GM12872 (cell line): ENCODE measurements around the gene MYO1F.

Experiments used
- TF ChIP-seq, protein P1 (sequence below): IDR thresholded peaks from 3 replicates; pipeline ENCODE4 v1.5.1; 2011; ENCODE audit warnings: low read depth, mild to moderate bottlenecking, low read length, moderate library complexity; ENCODE audit not compliant: insufficient read depth

MYO1F gene

DNA sequence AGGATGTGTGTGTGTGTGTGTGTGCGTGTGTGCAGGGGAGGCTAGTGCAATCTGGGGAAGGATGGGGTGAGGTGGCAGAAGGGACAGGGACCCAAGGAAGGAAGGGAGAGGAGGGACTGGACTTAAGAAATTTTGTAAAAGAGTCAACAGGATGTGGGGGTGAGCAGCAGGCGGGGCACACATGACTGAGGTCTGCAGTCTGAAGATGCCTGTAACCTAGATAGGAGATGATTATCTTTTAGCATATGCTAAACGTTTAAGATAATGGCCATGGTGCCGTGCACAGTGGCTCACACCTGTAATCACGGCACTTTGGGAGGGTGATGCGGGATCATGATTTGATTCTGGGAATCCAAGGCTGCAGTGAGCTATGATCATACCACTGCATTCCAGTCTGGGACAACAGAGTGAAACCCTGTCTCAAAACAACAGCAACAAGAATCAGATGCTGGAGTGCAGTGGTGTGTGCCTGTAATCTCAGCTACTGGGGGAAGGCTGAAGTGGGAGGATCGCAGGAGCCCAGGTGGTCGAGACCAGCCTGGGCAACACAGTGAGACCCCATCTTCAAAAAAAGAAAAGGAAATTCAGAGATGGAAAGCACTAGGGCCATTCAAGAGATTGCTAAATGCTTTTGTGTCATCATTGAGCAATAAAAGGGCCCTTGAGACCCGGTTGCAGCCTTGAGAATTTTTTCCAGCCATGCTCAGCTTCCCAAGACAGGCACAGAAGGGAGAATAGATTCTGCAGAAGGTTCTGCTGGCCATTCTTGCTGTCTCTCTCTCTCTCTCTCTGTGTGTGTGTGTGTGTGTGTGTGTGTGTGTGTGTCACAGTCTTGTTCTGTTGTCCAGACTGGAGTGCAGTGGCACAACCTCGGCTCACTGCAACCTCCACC, 59.4 kb downstream of the MYO1F start:
- TF ChIP-seq, protein P1, sequence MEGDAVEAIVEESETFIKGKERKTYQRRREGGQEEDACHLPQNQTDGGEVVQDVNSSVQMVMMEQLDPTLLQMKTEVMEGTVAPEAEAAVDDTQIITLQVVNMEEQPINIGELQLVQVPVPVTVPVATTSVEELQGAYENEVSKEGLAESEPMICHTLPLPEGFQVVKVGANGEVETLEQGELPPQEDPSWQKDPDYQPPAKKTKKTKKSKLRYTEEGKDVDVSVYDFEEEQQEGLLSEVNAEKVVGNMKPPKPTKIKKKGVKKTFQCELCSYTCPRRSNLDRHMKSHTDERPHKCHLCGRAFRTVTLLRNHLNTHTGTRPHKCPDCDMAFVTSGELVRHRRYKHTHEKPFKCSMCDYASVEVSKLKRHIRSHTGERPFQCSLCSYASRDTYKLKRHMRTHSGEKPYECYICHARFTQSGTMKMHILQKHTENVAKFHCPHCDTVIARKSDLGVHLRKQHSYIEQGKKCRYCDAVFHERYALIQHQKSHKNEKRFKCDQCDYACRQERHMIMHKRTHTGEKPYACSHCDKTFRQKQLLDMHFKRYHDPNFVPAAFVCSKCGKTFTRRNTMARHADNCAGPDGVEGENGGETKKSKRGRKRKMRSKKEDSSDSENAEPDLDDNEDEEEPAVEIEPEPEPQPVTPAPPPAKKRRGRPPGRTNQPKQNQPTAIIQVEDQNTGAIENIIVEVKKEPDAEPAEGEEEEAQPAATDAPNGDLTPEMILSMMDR: no peak

DNA sequence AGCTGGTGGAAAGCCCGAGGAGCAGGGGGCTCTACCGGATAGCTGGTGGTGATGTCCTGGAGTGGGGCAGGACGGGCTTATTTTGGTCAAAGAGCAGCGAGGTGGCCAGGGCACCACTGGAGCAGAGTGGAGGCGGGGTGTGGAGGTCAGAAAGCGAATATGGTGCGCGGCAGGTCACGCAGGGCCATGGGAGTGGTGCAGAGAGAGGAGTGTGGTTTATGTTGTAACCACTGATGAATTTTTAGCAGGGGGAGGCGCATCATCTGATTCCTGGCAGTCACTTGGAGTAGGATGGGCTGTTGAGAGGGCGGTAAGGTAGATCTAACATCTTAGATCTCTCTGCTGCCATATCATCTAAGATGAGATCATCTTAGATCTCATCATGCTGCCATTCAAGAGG, 61.9 kb downstream of the MYO1F start:
- TF ChIP-seq, protein P1: no peak

DNA sequence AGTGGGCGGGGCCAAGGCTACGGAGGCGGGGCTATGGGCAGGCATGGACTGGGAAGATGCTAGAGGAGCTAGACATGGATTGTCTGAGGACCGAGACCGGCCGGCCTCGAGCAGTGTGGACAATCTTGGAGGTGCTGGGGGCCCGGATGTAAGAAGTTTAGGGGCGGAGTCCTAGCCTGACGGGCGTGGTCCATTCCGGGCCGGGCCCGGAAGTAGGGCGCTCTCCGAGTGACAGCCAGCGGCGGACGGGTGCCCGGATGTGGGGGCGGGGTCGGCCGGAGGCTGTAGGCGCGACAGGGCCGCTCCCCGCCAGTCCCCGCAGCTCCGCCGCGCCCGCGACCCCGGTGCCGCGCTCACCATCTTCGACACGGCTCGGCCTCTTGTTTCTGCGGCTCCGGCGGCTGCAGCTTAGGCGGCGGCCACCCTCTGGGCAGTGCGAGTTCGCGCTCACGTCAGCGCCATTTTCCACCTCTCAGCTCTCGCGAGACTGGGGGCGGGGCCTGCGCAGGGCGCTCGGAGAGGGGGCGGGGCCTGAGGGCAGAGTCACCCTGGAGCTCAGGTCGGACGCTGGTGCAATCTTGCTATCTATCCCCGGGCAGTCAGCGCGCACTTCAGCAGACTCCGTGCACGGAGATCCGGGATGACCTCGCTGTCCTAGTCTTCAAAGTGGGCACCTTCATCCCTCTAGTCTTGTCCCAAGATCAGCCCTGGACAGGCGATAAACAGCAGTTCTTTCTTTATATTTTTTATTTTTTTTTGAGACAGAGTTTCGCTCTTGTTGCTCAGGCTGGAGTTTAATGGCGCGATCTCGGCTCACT, 63.3 kb downstream of the MYO1F start, which contains the start of gene ZNF414:
Gene ZNF414, minus strand, starts transcription at position 481 of the 818 bp plus-strand sequence. Its CDS starts 121 bp downstream, at position 360.
- TF ChIP-seq, protein P1: no peak

DNA sequence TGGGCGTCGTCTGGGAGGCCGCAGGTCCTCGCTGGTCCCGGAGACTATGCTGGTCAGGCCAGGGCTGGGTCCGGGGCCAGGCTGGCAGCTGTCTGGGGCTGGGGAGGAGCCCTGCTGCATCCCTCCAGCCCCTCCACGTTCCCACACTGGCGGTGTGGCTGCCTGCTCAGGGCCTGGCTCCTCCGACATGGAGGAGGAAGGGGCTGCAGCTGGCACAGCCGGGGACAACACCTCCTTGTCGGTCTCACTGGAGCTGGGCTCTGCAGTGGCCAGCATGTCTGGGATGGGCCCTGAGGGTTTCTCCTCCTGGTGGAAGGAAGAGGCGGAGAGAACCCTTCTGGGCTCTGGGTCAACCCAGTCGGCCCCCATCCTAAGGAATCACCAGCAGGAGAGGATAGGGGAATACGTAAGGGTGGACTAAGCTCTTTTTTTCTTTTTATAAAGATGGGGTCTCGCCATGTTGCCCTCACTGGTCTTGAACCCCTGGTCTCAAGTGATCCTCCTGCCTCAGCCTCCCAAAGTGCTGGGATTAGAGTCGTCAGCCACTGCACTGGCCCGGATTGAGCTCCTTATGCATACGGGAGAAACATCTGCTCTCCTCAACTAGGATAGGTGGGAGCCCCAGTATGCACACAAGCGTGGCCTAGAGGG, 64.1 kb downstream of the MYO1F start:
- TF ChIP-seq, protein P1: no peak

DNA sequence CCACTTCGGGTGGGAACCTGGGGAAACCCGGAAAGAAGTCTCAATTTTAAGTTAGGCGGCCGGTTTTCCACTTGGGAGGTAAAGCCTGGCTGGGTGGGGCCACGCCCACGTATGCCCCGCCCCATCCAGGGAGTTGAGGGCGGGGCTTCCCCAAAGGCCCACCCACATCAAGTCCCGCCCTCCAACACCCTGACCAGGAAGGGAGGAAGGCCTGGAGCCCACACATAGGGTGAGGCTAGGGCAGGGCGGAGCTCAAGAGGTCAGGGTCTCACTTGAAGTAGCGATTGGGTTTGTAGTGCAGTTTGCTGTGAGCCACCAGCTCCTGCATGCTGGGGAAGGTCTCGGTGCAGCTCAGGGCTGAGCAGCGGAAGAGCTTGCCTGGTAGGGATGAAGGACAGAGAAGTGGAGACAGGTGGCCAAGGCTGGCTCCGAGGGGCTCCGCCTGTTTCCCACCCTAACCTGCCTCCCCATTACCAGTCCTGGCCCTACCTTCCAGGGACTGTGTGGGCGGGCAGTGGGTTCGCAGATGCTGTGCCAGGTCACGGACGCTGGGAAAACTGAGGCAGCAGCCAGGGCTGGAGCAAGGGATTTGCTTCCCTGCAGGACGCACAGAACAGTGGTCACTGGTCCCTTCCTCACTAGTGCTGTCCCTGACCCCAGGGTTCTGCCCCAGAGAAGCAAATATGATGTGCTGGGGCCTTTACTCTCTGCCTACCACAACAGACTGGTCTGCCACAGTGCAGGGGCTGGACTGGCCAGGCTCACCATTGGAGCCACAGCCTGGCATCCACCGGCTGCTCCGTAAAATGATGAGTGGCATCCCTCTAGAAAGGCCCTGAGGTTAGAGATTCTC, 64.9 kb downstream of the MYO1F start:
- TF ChIP-seq, protein P1: no peak

DNA sequence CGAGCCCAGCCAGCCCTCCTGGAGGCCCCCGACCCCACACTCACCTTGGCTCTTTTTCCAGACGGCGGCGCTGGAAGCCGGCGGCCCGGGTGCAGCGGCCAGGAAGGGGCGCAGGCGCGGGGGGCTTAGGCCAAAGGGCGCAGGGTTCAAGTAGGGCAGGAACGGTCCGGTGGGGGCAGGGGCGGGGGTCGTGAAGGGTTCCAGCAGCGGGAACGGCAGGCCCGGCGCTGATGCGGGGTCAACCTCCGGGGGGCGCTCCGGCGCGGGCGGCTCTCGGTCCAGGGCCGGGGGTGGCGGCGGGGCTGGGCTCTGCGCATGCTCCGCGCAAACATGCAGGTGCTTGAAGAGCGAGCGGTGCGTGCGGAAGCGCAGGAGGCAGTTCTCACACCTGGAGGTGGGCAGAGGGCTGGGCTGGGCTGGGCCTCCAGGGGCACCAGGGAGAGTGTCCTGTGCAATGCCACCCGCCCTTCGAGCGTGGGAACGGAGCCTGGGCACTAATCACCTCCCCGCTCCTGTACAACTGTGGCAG, 65.6 kb downstream of the MYO1F start:
- TF ChIP-seq, protein P1: 0 out of 3 replicates have a peak, but pooled peaks have one; percentile 2
